Activated CD4-positive, alpha-beta T cell treated with anti-CD3 and anti-CD28 coated beads, Interleukin-10, Interleukin-2, amounts not matched to agents 100 ng/mL and 50 ng/mL, durations not matched to agents 16 hours and 8 hours (primary cell): ENCODE results near the gene PLA2G15.
A peak's percentile ranks its signal among the peaks of the same experiment; 100 is the strongest.

Source experiments
- DNase-seq: peaks from one replicate; pipeline ENCODE4 v3.0.0-alpha.2; 2020

PLA2G15 gene

DNA sequence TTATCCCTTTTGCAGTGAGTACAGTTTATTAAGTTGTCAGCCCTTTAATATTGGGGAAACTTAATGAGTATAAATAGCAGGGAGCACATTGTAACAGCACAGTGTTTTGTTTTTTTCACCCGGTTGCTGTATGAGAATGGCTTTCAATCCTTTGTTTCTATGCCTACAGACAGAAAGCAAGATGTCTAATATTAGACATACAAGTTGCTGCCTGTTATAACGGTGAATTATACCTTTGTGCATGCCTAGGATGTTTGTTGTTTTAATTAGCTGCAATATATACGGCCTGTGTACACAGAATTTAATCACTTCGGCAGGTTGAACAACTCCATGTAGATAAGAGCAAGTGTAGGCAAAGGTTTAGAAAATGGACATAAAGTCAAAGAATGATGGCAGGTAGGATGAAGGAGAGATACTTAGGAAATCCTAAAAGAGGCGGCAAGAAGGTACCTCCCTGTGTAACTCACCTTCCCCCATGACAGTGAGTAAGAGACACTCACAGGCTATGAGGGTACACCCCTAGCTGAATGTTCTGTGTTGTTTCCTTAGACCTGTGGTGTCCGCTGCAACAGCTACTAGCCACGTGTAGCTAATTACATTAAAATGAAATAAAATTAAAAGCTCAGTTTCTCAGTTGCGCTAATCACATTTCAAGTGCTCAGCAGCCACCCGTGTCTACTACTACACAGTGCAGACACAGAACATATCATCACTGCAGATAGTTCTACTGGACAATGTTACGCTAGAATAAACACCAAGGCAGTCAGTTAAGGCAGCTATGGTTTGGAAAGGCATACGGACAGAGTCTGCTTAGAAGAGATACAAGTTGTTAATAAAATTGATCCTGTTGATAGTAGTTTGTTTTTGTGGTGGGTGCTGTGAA is 54.6 kb downstream of the PLA2G15 start:
- DNase-seq: no peak

DNA sequence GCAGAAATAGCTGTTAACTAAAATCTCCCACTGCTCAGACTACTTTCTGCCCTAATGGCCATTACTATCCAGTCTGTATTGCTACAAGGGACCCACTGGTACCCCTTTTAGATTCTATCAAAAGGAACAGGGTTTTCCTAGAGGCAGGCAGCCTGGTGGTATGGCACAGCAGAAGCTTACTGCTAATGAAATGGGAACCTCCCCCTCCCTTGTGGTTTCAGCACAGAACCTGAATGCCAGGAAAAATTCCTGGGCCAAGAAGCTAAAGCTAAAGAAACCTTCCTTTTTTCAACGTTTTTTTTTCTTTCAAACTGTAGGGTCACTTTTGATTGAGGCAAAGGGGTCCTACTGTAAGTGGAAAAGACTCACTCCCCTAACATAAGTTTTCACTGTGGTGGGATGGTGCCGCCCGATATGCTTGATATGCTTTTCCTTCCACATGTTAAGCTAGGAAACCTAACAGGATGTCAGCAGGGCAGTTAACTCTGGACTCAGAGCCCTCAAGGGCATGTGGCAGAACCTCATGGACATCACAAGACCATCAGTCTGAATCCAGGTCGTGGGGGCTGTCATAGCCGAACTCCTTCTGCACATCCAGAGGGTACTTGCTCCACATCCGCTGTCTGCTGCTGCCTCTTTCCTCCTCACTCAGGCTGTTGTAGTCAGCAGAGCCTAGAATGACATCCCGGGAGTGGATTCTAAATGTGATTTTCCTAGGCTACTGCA is 55.7 kb downstream of the PLA2G15 start:
- DNase-seq: no peak

DNA sequence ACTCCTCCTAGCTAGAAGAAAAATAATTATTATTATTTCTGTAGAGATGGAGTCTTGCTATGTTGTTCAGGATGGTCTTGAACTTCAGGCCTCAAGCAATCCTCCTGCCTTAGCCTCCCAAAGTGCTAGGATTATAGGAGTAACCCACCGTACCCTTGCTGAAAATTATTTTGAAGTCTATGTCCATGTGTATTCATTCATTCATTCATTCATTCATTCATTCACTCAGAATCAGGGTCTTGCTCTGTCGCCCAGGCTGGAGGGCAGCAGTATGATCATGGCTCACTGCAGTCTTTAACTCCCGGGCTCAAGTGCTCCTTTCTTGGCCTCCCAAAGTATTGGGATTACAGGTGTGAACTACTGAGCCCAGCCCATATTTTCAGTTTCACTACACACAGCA is 61.5 kb downstream of the PLA2G15 start:
- no peak for DNase-seq

- peak; percentile 47 for DNase-seq
Observed at GRCh38 chr16:68309799-68310198, 64.6 kb downstream of the PLA2G15 start.

GRCh38 chr16:68310437-68310773 is 65.2 kb downstream of the PLA2G15 start:
- no peak for DNase-seq
